ENCODE measurements around the gene PRPSAP2. TPM values are rescaled to one million over a fixed set of nuclear protein-coding genes. Genes with fewer than 3 reads are reported as not detected.

PRPSAP2 gene
- total and polyA plus RNA-seq, 2 of the 4 experiments (the other 2 are of a cell fraction), result 22.9 to 28.1 TPM

DNA sequence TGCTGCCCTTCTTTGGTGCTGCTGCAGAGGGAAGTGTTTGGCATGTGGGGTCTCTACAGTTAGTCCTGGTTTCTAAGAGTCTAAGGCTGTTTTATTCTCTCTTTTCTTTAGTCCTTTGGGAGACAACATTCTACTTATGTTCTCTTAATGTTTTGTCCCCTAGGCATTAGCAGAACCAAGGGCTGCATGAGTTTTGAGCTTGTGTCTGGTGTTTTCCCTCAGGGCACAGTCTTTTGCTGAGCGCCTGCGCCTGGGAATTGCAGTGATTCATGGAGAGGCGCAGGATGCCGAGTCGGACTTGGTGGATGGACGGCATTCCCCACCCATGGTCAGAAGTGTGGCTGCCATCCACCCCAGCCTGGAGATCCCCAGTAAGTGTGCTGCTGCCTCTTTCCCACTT is 53.0 kb downstream of the PRPSAP2 start:
- H4K5ac ChIP-seq (ENCODE audit: low read depth, low read length), result no peak overlapping the region
- H2BK15ac ChIP-seq (ENCODE audit: low read depth, low read length), result no peak overlapping the region
- no peak for TF ChIP-seq FOS (IDR thresholded peaks at IDR 0.05; ENCODE audit: low read depth, low read length)
- TF ChIP-seq RFX5 (IDR thresholded peaks at IDR 0.05; ENCODE audit: low read depth, low read length), result no peak
- no peak for TF ChIP-seq MXI1 (IDR thresholded peaks at IDR 0.05; ENCODE audit: borderline replicate concordance, low read depth, low read length)
- no peak for TF ChIP-seq NFE2L2 (IDR thresholded peaks at IDR 0.05; ENCODE audit: low read depth, low read length)
- TF ChIP-seq RAD21 (IDR thresholded peaks at IDR 0.05; ENCODE audit: low read length), result no peak
- TF ChIP-seq RCOR1 (IDR thresholded peaks at IDR 0.05; ENCODE audit: insufficient replicate concordance, low read length), result no peak
- H3K14ac ChIP-seq (replicated peaks; ENCODE audit: low read depth, low read length), result no peak overlapping the region
- H2BK20ac ChIP-seq (ENCODE audit: low read depth, low read length), result no peak overlapping the region
- H3K79me1 ChIP-seq (ENCODE audit: low read depth in 1 of 2, low read length in 2 of 2), result peaks cover 2 to 5% of the 10 kb centered on the region in 2 experiments; a peak in 1 of 4 replicates
- H2AFZ ChIP-seq (replicated peaks; ENCODE audit: low read length, poor library complexity), result no peak overlapping the region
- H3K4me2 ChIP-seq (ENCODE audit: low read depth, low read length), result no peak overlapping the region
- H3K9me1 ChIP-seq (ENCODE audit: insufficient read depth, low read length), result peaks cover 3% of the 10 kb centered on the region; the same call in 1 of the 2 replicates
- no peak for ATAC-seq (ENCODE audit: low read depth)
- no peak overlapping the region for H3K27ac ChIP-seq (ENCODE audit: insufficient read depth, low read length)
- peaks cover 21% of the 10 kb centered on the region for H3K36me3 ChIP-seq (ENCODE audit: control insufficient read depth, insufficient read depth, low read length)
- H2AK9ac ChIP-seq (replicated peaks; ENCODE audit: low read depth, low read length, poor library complexity), result no peak overlapping the region
- no peaks in the 10 kb centered on the region for H4K20me1 ChIP-seq (ENCODE audit: insufficient read depth, low read length)
- no peak overlapping the region for H2AK5ac ChIP-seq (ENCODE audit: low read depth, low read length)
- no TSS peak for BruUV-seq (replicated peaks)
- DNase-seq, result no peak
- H4K91ac ChIP-seq (ENCODE audit: insufficient read depth, low read depth, low read length), result no peak overlapping the region
- no peak overlapping the region for H3K4me3 ChIP-seq (ENCODE audit: insufficient read depth, low read depth, low read length)
- ChIA-PET POLR2A (ENCODE audit: unreplicated experiment) (no interaction called here), CTCF (no interaction called here)
- H2BK5ac ChIP-seq (ENCODE audit: low read depth, low read length, poor library complexity, severe bottlenecking), result no peak overlapping the region
- no peak overlapping the region for H2BK120ac ChIP-seq (ENCODE audit: low read depth, low read length)
- H3K27me3 ChIP-seq (ENCODE audit: control insufficient read depth, insufficient read depth, low read length), result no peaks in the 10 kb centered on the region
- H3K23ac ChIP-seq (ENCODE audit: low read depth, low read length), result no peak overlapping the region
- H3K4me1 ChIP-seq (ENCODE audit: control insufficient read depth, insufficient read depth, low read length), result no peaks in the 10 kb centered on the region
- H4K8ac ChIP-seq (ENCODE audit: low read depth in 2 of 2, low read length in 2 of 2), result no peak overlapping the region
- H3K4ac ChIP-seq (ENCODE audit: low read depth, low read length), result no peak overlapping the region
- in situ Hi-C loops (cut with MboI; ENCODE audit: low sequenced_read_pairs), result no loop called here
- intact Hi-C loops (cut with micrococcal nuclease), result no loop called here
- H3K9ac ChIP-seq (ENCODE audit: low read depth, low read length), result no peak overlapping the region
- dilution Hi-C loops (cut with HindIII; ENCODE audit: low sequenced_read_pairs, unreplicated experiment), result no loop called here
- H3K9me3 ChIP-seq (ENCODE audit: control insufficient read depth, insufficient read depth, low read length), result no peaks in the 10 kb centered on the region
- no peak overlapping the region for H3K56ac ChIP-seq (ENCODE audit: extremely low read depth, insufficient read depth, low read length)
- no CpG with 5 or more reads among the region's 6 CpGs for WGBS, 2 experiments (ENCODE audit: extremely low coverage in 2 of 2, insufficient read length in 1 of 2)
- H3K18ac ChIP-seq (ENCODE audit: low read depth, low read length), result no peak overlapping the region
